IMR-90 (cell line): ENCODE measurements around the gene OR2V2. TPM values are rescaled to one million over a fixed set of nuclear protein-coding genes. Genes with fewer than 3 reads are reported as not detected.

Experiments used
- ATAC-seq: fragments of 200-7000 bp; cut with Tn5 transposase; 2 replicates; pipeline ENCODE4 v1.9.1; 2020; ENCODE audit warnings: low read depth, mild to moderate bottlenecking, moderate library complexity
- BruUV-seq: library from RNA; stranded (reverse); fragments of 400-500 nt; replicated peaks from 2 replicates; lab custom pipeline; 2021; lab: Mats Ljungman, UMichigan
- CTCF ChIA-PET: fragments of 300-600 bp; formaldehyde crosslinking; extraction: SDS; loops from one replicate; lab custom pipeline; 2021; ENCODE audit warnings: antibody characterized with exemption; lab: Yijun Ruan, JAX
- POLR2A ChIA-PET: fragments of 300-600 bp; sonication (Branson Sonifier 250); formaldehyde crosslinking; loops from one replicate; lab custom pipeline; 2022; ENCODE audit warnings: antibody characterized with exemption; ENCODE audit not compliant: unreplicated experiment; lab: Charles Lee
- DNase-seq: peaks from one replicate; pipeline ENCODE4 v3.0.0; 2013
- H2AFZ ChIP-seq: replicated peaks from 2 replicates; pipeline ENCODE3; 2013; ENCODE audit warnings: low read length, mild to moderate bottlenecking; ENCODE audit not compliant: poor library complexity
- H2AK5ac ChIP-seq: 2 replicates; pipeline ENCODE4 v1.6.1; 2013; ENCODE audit warnings: low read depth, low read length, inconsistent platforms
- H2AK9ac ChIP-seq: replicated peaks from 2 replicates; pipeline ENCODE3; 2013; ENCODE audit warnings: mild to moderate bottlenecking, low read depth, low read length, moderate library complexity; ENCODE audit not compliant: poor library complexity
- H2BK120ac ChIP-seq: 2 replicates; pipeline ENCODE4 v1.6.1; 2013; ENCODE audit warnings: low read depth, low read length, inconsistent platforms
- H2BK15ac ChIP-seq: 3 replicates; pipeline ENCODE4 v1.6.1; 2013; ENCODE audit warnings: low read depth, low read length, inconsistent platforms
- H2BK20ac ChIP-seq: 2 replicates; pipeline ENCODE4 v1.6.1; 2013; ENCODE audit warnings: low read depth, mild to moderate bottlenecking, inconsistent platforms, low read length, moderate library complexity
- H2BK5ac ChIP-seq: 2 replicates; pipeline ENCODE4 v1.6.1; 2013; ENCODE audit warnings: mild to moderate bottlenecking, low read depth, low read length, inconsistent platforms; ENCODE audit not compliant: poor library complexity, severe bottlenecking
- H3K14ac ChIP-seq: replicated peaks from 2 replicates; pipeline ENCODE4 v1.6.1; 2013; ENCODE audit warnings: low read depth, low read length, inconsistent platforms
- H3K18ac ChIP-seq: 2 replicates; pipeline ENCODE4 v1.6.1; 2013; ENCODE audit warnings: low read depth, low read length, control low read depth
- H3K23ac ChIP-seq: 2 replicates; pipeline ENCODE4 v1.6.1; 2013; ENCODE audit warnings: low read depth, low read length, inconsistent platforms
- H3K27ac ChIP-seq: 2 replicates; pipeline ENCODE4 v1.5.1; 2013; ENCODE audit warnings: mild to moderate bottlenecking, control low read depth, low read length; ENCODE audit not compliant: insufficient read depth
- H3K27me3 ChIP-seq: 2 replicates; pipeline ENCODE4 v1.6.1; 2013; ENCODE audit warnings: low read length; ENCODE audit not compliant: control insufficient read depth, insufficient read depth
- H3K36me3 ChIP-seq: 2 replicates; pipeline ENCODE4 v1.6.1; 2013; ENCODE audit warnings: low read length, mixed read lengths; ENCODE audit not compliant: control insufficient read depth, insufficient read depth
- H3K4ac ChIP-seq: 2 replicates; pipeline ENCODE4 v1.6.1; 2013; ENCODE audit warnings: low read depth, low read length, inconsistent platforms
- H3K4me1 ChIP-seq: 2 replicates; pipeline ENCODE4 v1.6.1; 2013; ENCODE audit warnings: low read length, mixed read lengths; ENCODE audit not compliant: control insufficient read depth, insufficient read depth
- H3K4me2 ChIP-seq: 2 replicates; pipeline ENCODE4 v1.6.1; 2013; ENCODE audit warnings: low read depth, mild to moderate bottlenecking, control low read depth, low read length, moderate library complexity
- H3K4me3 ChIP-seq: 2 replicates; pipeline ENCODE4 v1.5.1; 2013; ENCODE audit warnings: low read depth, mild to moderate bottlenecking, control low read depth, low read length, moderate library complexity; ENCODE audit not compliant: insufficient read depth
- H3K56ac ChIP-seq: 2 replicates; pipeline ENCODE4 v1.6.1; 2013; ENCODE audit warnings: low read length, inconsistent platforms; ENCODE audit not compliant: insufficient read depth; ENCODE audit errors: extremely low read depth
- H3K79me1 ChIP-seq, 2 experiments: 2 replicates each; pipeline ENCODE4 v1.6.1; 2013; ENCODE audit warnings: low read length in 2 of 2, inconsistent platforms in 1 of 2, low read depth in 1 of 2
- H3K9ac ChIP-seq: 2 replicates; pipeline ENCODE4 v1.6.1; 2013; ENCODE audit warnings: low read depth, low read length, control low read depth
- H3K9me1 ChIP-seq: 2 replicates; pipeline ENCODE4 v1.6.1; 2013; ENCODE audit warnings: low read length, inconsistent platforms; ENCODE audit not compliant: insufficient read depth
- H3K9me3 ChIP-seq: 2 replicates; pipeline ENCODE4 v1.6.1; 2013; ENCODE audit warnings: low read length; ENCODE audit not compliant: control insufficient read depth, insufficient read depth
- H4K20me1 ChIP-seq: 2 replicates; pipeline ENCODE4 v1.6.1; 2013; ENCODE audit warnings: low read length, inconsistent platforms; ENCODE audit not compliant: insufficient read depth
- H4K5ac ChIP-seq: 2 replicates; pipeline ENCODE4 v1.6.1; 2013; ENCODE audit warnings: mild to moderate bottlenecking, low read depth, low read length, control low read depth
- H4K8ac ChIP-seq, 2 experiments: 2 replicates each; pipeline ENCODE4 v1.6.1; 2013; ENCODE audit warnings: low read depth in 2 of 2, low read length in 2 of 2, control low read depth in 1 of 2, inconsistent platforms in 1 of 2
- H4K91ac ChIP-seq: 2 replicates; pipeline ENCODE4 v1.6.1; 2013; ENCODE audit warnings: low read depth, low read length, inconsistent platforms; ENCODE audit not compliant: insufficient read depth
- BHLHE40 ChIP-seq: fragments of 150-350 bp; IDR thresholded peaks from 2 replicates; pipeline ENCODE4 v1.6.1; 2016; ENCODE audit warnings: mild to moderate bottlenecking, low read depth, low read length
- CHD1 ChIP-seq: IDR thresholded peaks from 2 replicates; pipeline ENCODE4 v1.6.1; 2012; ENCODE audit warnings: low read depth, low read length, improper control_type of control experiment
- FOS ChIP-seq: fragments of 150-350 bp; IDR thresholded peaks from 2 replicates; pipeline ENCODE4 v1.6.1; 2016; ENCODE audit warnings: low read depth, low read length
- MAZ ChIP-seq: IDR thresholded peaks from 2 replicates; pipeline ENCODE4 v1.6.1; 2012; ENCODE audit warnings: low read depth, mild to moderate bottlenecking, low read length, improper control_type of control experiment, moderate library complexity, borderline replicate concordance
- MXI1 ChIP-seq: IDR thresholded peaks from 2 replicates; pipeline ENCODE4 v1.6.1; 2012; ENCODE audit warnings: low read depth, mild to moderate bottlenecking, low read length, moderate library complexity, borderline replicate concordance
- POLR2A ChIP-seq: IDR thresholded peaks from 2 replicates; pipeline ENCODE4 v1.6.1; 2012; ENCODE audit warnings: mild to moderate bottlenecking, low read depth, low read length
- RAD21 ChIP-seq: IDR thresholded peaks from 2 replicates; pipeline ENCODE4 v1.6.1; 2012; ENCODE audit warnings: low read length, improper control_type of control experiment
- RCOR1 ChIP-seq: IDR thresholded peaks from 2 replicates; pipeline ENCODE4 v1.6.1; 2012; ENCODE audit warnings: mild to moderate bottlenecking, low read length, improper control_type of control experiment; ENCODE audit not compliant: insufficient replicate concordance
- RFX5 ChIP-seq: IDR thresholded peaks from 2 replicates; pipeline ENCODE4 v1.8.0; 2012; ENCODE audit warnings: low read depth, mild to moderate bottlenecking, low read length, moderate library complexity
- WGBS, 2 experiments: methylation state at CpG; one replicate each; pipeline versions ENCODE4 v1.1.5 to v1.1.7; 2013; ENCODE audit warnings: missing lambda C conversion rate in 2 of 2; ENCODE audit not compliant: insufficient read length in 1 of 2; ENCODE audit errors: extremely low coverage in 2 of 2; 5-methylcytosine and 5-hydroxymethylcytosine counted together
- dilution Hi-C: fragments of 300-500 bp; cut with HindIII; formaldehyde crosslinking; loops from one replicate; pipeline ENCODE4 v1.14.3; 2018; ENCODE audit warnings: low sequenced_read_pairs; ENCODE audit not compliant: unreplicated experiment
- in situ Hi-C: fragments of 300-500 bp; cut with MboI; formaldehyde crosslinking; loops from 3 replicates; pipeline ENCODE4 v1.14.3; 2019; ENCODE audit warnings: low sequenced_read_pairs, inconsistent platforms, mixed read lengths
- intact Hi-C: fragments of 100-400 bp; cut with micrococcal nuclease; formaldehyde crosslinking; loops from 2 replicates; pipeline ENCODE4 v1.10.0; 2022
- polyA plus RNA-seq, 3 experiments: library from polyadenylated mRNA; depleted of rRNA; stranded (reverse); fragments of >200 nt; gene quantifications; 2 replicates each; pipeline ENCODE4 v1.2.3, GENCODE V29; 2012; ENCODE audit warnings: low replicate concordance in 1 of 3
- total RNA-seq: library from RNA; depleted of rRNA; stranded (reverse); fragments of >200 nt; gene quantifications from 2 replicates; pipeline ENCODE4 v1.2.3, GENCODE V29; 2012
- TF ChIP-seq, protein P1 (sequence below): fragments of 150-350 bp; IDR thresholded peaks from 2 replicates; pipeline ENCODE4 v1.6.1; 2017; ENCODE audit warnings: mild to moderate bottlenecking, antibody characterized with exemption, low read length, low read depth

The OR2V2 gene
- total and polyA plus RNA-seq, 2 of the 4 experiments (the other 2 are of a cell fraction) = not detected

- Histone ChIP-seq H3K27me3 (no peaks in the 10 kb centered on the region), H3K4me1 (peaks cover 4% of the 10 kb centered on the region), H2AK9ac (peak overlapping the region; percentile 97), H3K27ac (peak overlapping the region; percentile 91), H3K4me3 (peak overlapping the region; percentile 65), H4K20me1 (peaks cover 12% of the 10 kb centered on the region), H3K4ac (peak overlapping the region; percentile 96), H2BK20ac (no peak overlapping the region), H3K79me1 (peaks cover 10 to 11% of the 10 kb centered on the region in 2 experiments; a peak in 3 of 4 replicates), H3K36me3 (no peaks in the 10 kb centered on the region), H3K4me2 (peak overlapping the region; percentile 87), H2BK5ac (peak overlapping the region; percentile 84), H4K91ac (peak overlapping the region; percentile 91), H3K14ac (peak overlapping the region; percentile 93), H4K8ac (peak overlapping the region; percentile 89 to 95), H3K9me3 (no peaks in the 10 kb centered on the region), H3K18ac (peak overlapping the region; percentile 84), H2BK15ac (no peak overlapping the region), H2AK5ac (peak overlapping the region; percentile 79; the same call in 1 of the 2 replicates), H4K5ac (peak overlapping the region; percentile 93), H3K9ac (peak overlapping the region; percentile 89), H3K9me1 (peaks cover 5% of the 10 kb centered on the region), H2BK120ac (peak overlapping the region; percentile 55; the same call in 1 of the 2 replicates), H3K56ac (peak overlapping the region; percentile 39; the same call in 1 of the 2 replicates), H2AFZ (peak overlapping the region; percentile 99), H3K23ac (peak overlapping the region; percentile 86)
- no TSS peak for BruUV-seq
- ATAC-seq (peak; percentile 77), DNase-seq (peak; percentile 94)
- intact Hi-C loops (loop anchor here (1.0 kb wide), 3 partner anchors 27 to 55 kb away; partner anchors contain the start of gene TRIM41), in situ Hi-C loops (no loop called here), dilution Hi-C loops (no loop called here)
- 3% methylated on average over 26 of the region's 64 CpGs; no CpG with 5 or more reads in 1 of the 2 experiments for WGBS, 2 experiments
- peak; percentile 53; the same call in 1 of the 2 replicates for TF ChIP-seq BHLHE40
- TF ChIP-seq, protein P1, sequence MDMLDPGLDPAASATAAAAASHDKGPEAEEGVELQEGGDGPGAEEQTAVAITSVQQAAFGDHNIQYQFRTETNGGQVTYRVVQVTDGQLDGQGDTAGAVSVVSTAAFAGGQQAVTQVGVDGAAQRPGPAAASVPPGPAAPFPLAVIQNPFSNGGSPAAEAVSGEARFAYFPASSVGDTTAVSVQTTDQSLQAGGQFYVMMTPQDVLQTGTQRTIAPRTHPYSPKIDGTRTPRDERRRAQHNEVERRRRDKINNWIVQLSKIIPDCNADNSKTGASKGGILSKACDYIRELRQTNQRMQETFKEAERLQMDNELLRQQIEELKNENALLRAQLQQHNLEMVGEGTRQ = no peak
- peak; percentile 66; the same call in 1 of the 2 replicates for TF ChIP-seq MXI1
- peak; percentile 43; the same call in 1 of the 2 replicates for TF ChIP-seq POLR2A
- peak; percentile 73; the same call in 1 of the 2 replicates for TF ChIP-seq CHD1
- no peak for TF ChIP-seq RCOR1
- TF ChIP-seq RFX5 = no peak
- 0 out of 2 replicates have a peak, but pooled peaks have one; percentile 6 for TF ChIP-seq RAD21
- peak; percentile 57; the same call in 1 of the 2 replicates for TF ChIP-seq MAZ
- peak; percentile 94 for TF ChIP-seq FOS
- CTCF ChIA-PET = interaction anchor here (0.6 to 2.5 kb wide), 3 partner anchors 13 to 45 kb away, joined by 3 to 10 read pairs (median 3); partner anchors contain the start of gene TRIM7
- POLR2A ChIA-PET = no interaction called here
These were observed 44.3 kb downstream of the OR2V2 start for GRCh38 chr5:181191526-181192336.
